ENCODE data around the gene LRRC58.

- TF ChIP-seq POLR2A (IDR thresholded peaks at IDR 0.05; ENCODE audit: extremely low read depth, insufficient read length) (no peak), CTCF (IDR thresholded peaks at IDR 0.05; ENCODE audit: low read depth, low read length) (no peak)
- TF ChIP-seq, protein P1, sequence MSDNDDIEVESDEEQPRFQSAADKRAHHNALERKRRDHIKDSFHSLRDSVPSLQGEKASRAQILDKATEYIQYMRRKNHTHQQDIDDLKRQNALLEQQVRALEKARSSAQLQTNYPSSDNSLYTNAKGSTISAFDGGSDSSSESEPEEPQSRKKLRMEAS (IDR thresholded peaks at IDR 0.05; ENCODE audit: low read depth, low read length): no peak
Observed at GRCh38 chr3:120339362-120339761, 9.8 kb downstream of the LRRC58 start.

All from NB4 (cell line).